ENCODE data around the gene PTPRD. TPM values are rescaled to one million over a fixed set of nuclear protein-coding genes. Genes with fewer than 3 reads are reported as not detected.

The PTPRD gene
- total RNA-seq, 2 donors from 2014 or later, result 60.1 to 75.7 TPM

GRCh38 chr9:8917956-8918739 lies 1694.7 kb downstream of the PTPRD start:
- Histone ChIP-seq H3K36me3 (no peaks in the 10 kb centered on the region), H3K27ac (no peak overlapping the region), H3K9ac (ENCODE audit: low read depth in 2 of 2, low read length in 2 of 2) (no peak overlapping the region), H3K27me3 (no peaks in the 10 kb centered on the region), H3K4me1 (no peaks in the 10 kb centered on the region), H3K9me3 (no peaks in the 10 kb centered on the region), H3K4me3 (no peak overlapping the region)
- DNase-seq, result no peak
- intact Hi-C loops (cut with DNase I), result no loop called here
- TF ChIP-seq CTCF (IDR thresholded peaks at IDR 0.05), result no peak

GRCh38 chr9:8916771-8917170 lies 1696.0 kb downstream of the PTPRD start:
- H3K36me3 ChIP-seq, result no peaks in the 10 kb centered on the region
- no peaks in the 10 kb centered on the region for H3K27me3 ChIP-seq
- no peaks in the 10 kb centered on the region for H3K9me3 ChIP-seq
- DNase-seq, result no peak
- H3K9ac ChIP-seq (ENCODE audit: low read depth in 2 of 2, low read length in 2 of 2), result no peak overlapping the region
- intact Hi-C loops (cut with DNase I), result no loop called here
- no peak overlapping the region for H3K4me3 ChIP-seq
- no peak for TF ChIP-seq CTCF (IDR thresholded peaks at IDR 0.05)
- no peaks in the 10 kb centered on the region for H3K4me1 ChIP-seq
- no peak overlapping the region for H3K27ac ChIP-seq

- Histone ChIP-seq H3K9me3 (no peaks in the 10 kb centered on the region), H3K36me3 (no peaks in the 10 kb centered on the region), H3K27me3 (no peaks in the 10 kb centered on the region), H3K4me3 (no peak overlapping the region), H3K4me1 (no peaks in the 10 kb centered on the region), H3K27ac (no peak overlapping the region), H3K9ac (ENCODE audit: low read depth in 2 of 2, low read length in 2 of 2) (no peak overlapping the region)
- TF ChIP-seq CTCF (IDR thresholded peaks at IDR 0.05), result no peak
- no peak for DNase-seq
- intact Hi-C loops (cut with DNase I), result no loop called here
Observed at GRCh38 chr9:8907868-8908267, 1704.9 kb downstream of the PTPRD start.

GRCh38 chr9:8905731-8906130 lies 1707.1 kb downstream of the PTPRD start:
- intact Hi-C loops (cut with DNase I), result no loop called here
- H3K27me3 ChIP-seq, result no peaks in the 10 kb centered on the region
- H3K36me3 ChIP-seq, result no peaks in the 10 kb centered on the region
- H3K4me1 ChIP-seq, result no peaks in the 10 kb centered on the region
- no peak overlapping the region for H3K4me3 ChIP-seq
- no peaks in the 10 kb centered on the region for H3K9me3 ChIP-seq
- H3K9ac ChIP-seq (ENCODE audit: low read depth in 2 of 2, low read length in 2 of 2), result no peak overlapping the region
- DNase-seq, result no peak
- no peak for TF ChIP-seq CTCF (IDR thresholded peaks at IDR 0.05)
- H3K27ac ChIP-seq, result no peak overlapping the region

- no peak overlapping the region for H3K9ac ChIP-seq (ENCODE audit: low read depth in 2 of 2, low read length in 2 of 2)
- no peaks in the 10 kb centered on the region for H3K4me1 ChIP-seq
- TF ChIP-seq CTCF (IDR thresholded peaks at IDR 0.05), result no peak
- intact Hi-C loops (cut with DNase I), result no loop called here
- H3K27ac ChIP-seq, result no peak overlapping the region
- no peaks in the 10 kb centered on the region for H3K27me3 ChIP-seq
- H3K9me3 ChIP-seq, result no peaks in the 10 kb centered on the region
- DNase-seq, result no peak
- H3K4me3 ChIP-seq, result no peak overlapping the region
- H3K36me3 ChIP-seq, result no peaks in the 10 kb centered on the region
Observed at GRCh38 chr9:8904771-8905515, 1707.9 kb downstream of the PTPRD start.
